Ascending aorta (tissue), 2 donors: ENCODE data around the gene KCTD5. TPM values are rescaled to one million over a fixed set of nuclear protein-coding genes. Genes with fewer than 3 reads are reported as not detected.

ENCODE experiments used
- DNase-seq, 2 donors: peaks; one replicate each; pipeline ENCODE4 v3.0.0-alpha.2; 2019; ENCODE audit warnings: low spot score in 2 of 2
- H3K27ac ChIP-seq, 2 donors: fragments of 200-600 bp; sonication (generic); one replicate each; pipeline ENCODE4 v1.5.1; 2016 to 2017; ENCODE audit warnings: mild to moderate bottlenecking in 1 of 2
- H3K27me3 ChIP-seq: fragments of 200-600 bp; sonication (generic); one replicate; pipeline ENCODE4 v1.5.1; 2017
- H3K36me3 ChIP-seq, 2 donors: fragments of 200-600 bp; sonication (generic); one replicate each; pipeline ENCODE4 v1.5.1; 2016
- H3K4me1 ChIP-seq, 2 donors: fragments of 200-600 bp; sonication (generic); one replicate each; pipeline ENCODE4 v1.5.1; 2016 to 2017; ENCODE audit warnings: mild to moderate bottlenecking in 1 of 2
- H3K4me3 ChIP-seq, 2 donors: fragments of 200-600 bp; sonication (generic); one replicate each; pipeline ENCODE4 v1.5.1; 2016 to 2017; ENCODE audit warnings: mild to moderate bottlenecking in 1 of 2
- H3K9me3 ChIP-seq, 2 donors: fragments of 200-600 bp; sonication (generic); one replicate each; pipeline ENCODE4 v1.5.1; 2016
- CTCF ChIP-seq, 3 experiments: fragments of 200-600 bp in 2 of 3; fragments of 450-650 bp in 1 of 3; sonication (generic) in 2 of 3; IDR thresholded peaks; one replicate each; pipeline ENCODE4 v1.5.1; 2016 to 2019; ENCODE audit warnings: antibody characterized with exemption in 3 of 3, mild to moderate bottlenecking in 1 of 3, moderate library complexity in 1 of 3
- intact Hi-C: fragments of 100-400 bp; cut with DNase I; formaldehyde crosslinking; loops from one replicate; pipeline ENCODE4 v1.15.1; 2023
- total RNA-seq: library from RNA; depleted of rRNA; stranded (reverse); fragments of >200 nt; gene quantifications from one replicate; pipeline ENCODE4 v1.1.0, GENCODE V29; 2016

The KCTD5 gene
- total RNA-seq, 1 donor from 2014 or later, result 10.5 TPM

- DNase-seq, result no peak
- intact Hi-C loops, result no loop called here
- Histone ChIP-seq H3K36me3 (no peaks in the 10 kb centered on the region), H3K27me3 (no peaks in the 10 kb centered on the region), H3K4me1 (no peaks in the 10 kb centered on the region), H3K27ac (no peak overlapping the region), H3K9me3 (no peaks in the 10 kb centered on the region), H3K4me3 (no peak overlapping the region)
- no peak for TF ChIP-seq CTCF (IDR thresholded peaks at IDR 0.05)
Observed at GRCh38 chr16:2738615-2739014, 56.3 kb downstream of the KCTD5 start.

DNA sequence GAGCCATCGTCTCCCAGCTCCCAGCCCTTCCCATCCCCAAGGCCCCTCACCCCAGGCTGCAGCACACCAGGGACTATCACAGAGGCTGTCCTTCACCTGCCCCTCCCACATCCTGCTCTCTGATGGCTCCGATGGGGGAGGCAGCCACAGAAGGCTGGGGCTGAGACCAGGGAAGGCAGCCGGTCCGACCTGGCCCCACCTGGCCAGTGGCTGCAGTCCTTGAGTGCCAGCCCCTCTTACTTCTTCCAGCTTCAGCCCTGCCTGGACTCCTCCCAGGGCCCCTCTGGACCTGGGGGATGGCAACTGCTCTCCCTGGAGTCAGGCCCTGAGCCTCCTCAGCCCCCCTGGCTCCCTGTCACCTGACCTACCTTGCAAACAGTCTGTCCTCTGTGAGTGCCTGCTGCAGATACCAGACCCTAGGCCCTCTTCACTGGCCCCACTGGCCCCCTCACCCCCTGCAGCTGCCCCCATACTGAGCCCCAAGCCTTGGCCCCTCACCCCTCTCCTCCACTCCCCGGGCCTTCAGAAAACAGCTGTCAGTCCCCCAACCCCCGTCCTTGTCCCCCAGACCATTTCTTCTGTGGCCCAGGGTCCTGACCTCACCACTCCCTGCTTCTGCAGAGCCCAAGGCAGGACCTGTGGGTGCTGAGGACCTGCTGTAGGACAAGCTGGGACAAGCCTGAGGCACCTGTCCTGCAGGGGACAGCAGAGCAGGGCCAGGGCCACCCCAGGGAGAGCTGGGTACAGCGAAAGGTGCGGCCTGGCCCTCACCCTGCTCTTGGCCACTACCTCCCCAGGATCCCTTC lies 57.5 kb downstream of the KCTD5 start:
- Histone ChIP-seq H3K4me3 (no peak overlapping the region), H3K4me1 (no peaks in the 10 kb centered on the region), H3K27me3 (no peaks in the 10 kb centered on the region), H3K9me3 (no peaks in the 10 kb centered on the region), H3K27ac (no peak overlapping the region), H3K36me3 (no peaks in the 10 kb centered on the region)
- intact Hi-C loops, result no loop called here
- DNase-seq, result no peak
- no peak for TF ChIP-seq CTCF (IDR thresholded peaks at IDR 0.05)

GRCh38 chr16:2740476-2740875 lies 58.2 kb downstream of the KCTD5 start:
- Histone ChIP-seq H3K4me1 (no peaks in the 10 kb centered on the region), H3K36me3 (no peaks in the 10 kb centered on the region), H3K27ac (no peak overlapping the region), H3K27me3 (no peaks in the 10 kb centered on the region), H3K4me3 (no peak overlapping the region), H3K9me3 (no peaks in the 10 kb centered on the region)
- intact Hi-C loops, result no loop called here
- DNase-seq, result no peak
- TF ChIP-seq CTCF (IDR thresholded peaks at IDR 0.05), result no peak

DNA sequence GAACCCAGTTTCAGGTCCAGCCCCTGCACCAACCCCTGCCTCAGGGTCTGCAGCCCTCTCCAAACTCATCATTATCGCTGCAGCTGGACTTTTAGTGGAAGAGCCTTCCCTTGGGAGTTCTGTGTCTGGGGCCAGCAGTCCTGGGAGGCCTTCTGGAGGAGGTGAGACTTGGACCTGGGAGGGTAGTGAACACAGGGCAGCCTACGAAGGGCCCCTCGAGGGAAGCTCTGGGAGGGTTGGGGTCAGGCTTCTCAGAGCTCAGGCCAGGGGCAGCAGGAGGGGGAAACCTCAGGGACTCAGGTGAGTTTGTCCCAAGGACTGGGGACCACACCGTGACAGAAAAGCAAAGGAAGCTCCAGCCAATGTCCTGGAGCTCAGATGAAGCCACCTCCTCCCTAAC lies 58.8 kb downstream of the KCTD5 start:
- no peaks in the 10 kb centered on the region for H3K27me3 ChIP-seq
- H3K4me3 ChIP-seq, result no peak overlapping the region
- DNase-seq, result no peak
- no peaks in the 10 kb centered on the region for H3K9me3 ChIP-seq
- H3K27ac ChIP-seq, result no peak overlapping the region
- no peaks in the 10 kb centered on the region for H3K36me3 ChIP-seq
- no peaks in the 10 kb centered on the region for H3K4me1 ChIP-seq
- no peak for TF ChIP-seq CTCF (IDR thresholded peaks at IDR 0.05)
- intact Hi-C loops, result no loop called here

GRCh38 chr16:2742323-2743006 lies 60.1 kb downstream of the KCTD5 start:
- H3K36me3 ChIP-seq, result no peaks in the 10 kb centered on the region
- no peak for DNase-seq
- no peak for TF ChIP-seq CTCF (IDR thresholded peaks at IDR 0.05)
- no peaks in the 10 kb centered on the region for H3K9me3 ChIP-seq
- H3K4me3 ChIP-seq, result no peak overlapping the region
- H3K27me3 ChIP-seq, result no peaks in the 10 kb centered on the region
- no peak overlapping the region for H3K27ac ChIP-seq
- intact Hi-C loops, result no loop called here
- no peaks in the 10 kb centered on the region for H3K4me1 ChIP-seq
